Measurements from ENCODE around the gene IPO11. TPM values are rescaled to one million over a fixed set of nuclear protein-coding genes. Genes with fewer than 3 reads are reported as not detected.

IPO11 gene
- 10 to 100 TPM; 70.0 to 74.7 TPM for total RNA-seq
- polyA plus RNA-seq, result 9.9 TPM

GRCh38 chr5:62412549-62413329 is at the start of gene IPO11:
Gene IPO11, plus strand, starts transcription at chr5:62412763. Its CDS starts 24,517 bp downstream, at chr5:62437280.
- Histone ChIP-seq H3K4me3 (ENCODE audit: low read length) (peak within 1 kb of the TSS; percentile 84), H3K4me1 (ENCODE audit: insufficient read depth, low read length) (peaks cover 15% of the 10 kb centered on the region), H3K27ac (ENCODE audit: low read depth, low read length) (peak within 1 kb of the TSS; percentile 77), H3K9me3 (ENCODE audit: low read length) (no peaks in the 10 kb centered on the region), H3K36me3 (ENCODE audit: insufficient read depth, low read length) (no peaks in the 10 kb centered on the region), H3K27me3 (ENCODE audit: insufficient read depth, low read length, poor library complexity, severe bottlenecking) (no peaks in the 10 kb centered on the region)
- Mint-ChIP-seq H3K4me3 (peak within 1 kb of the TSS; percentile 85 to 95 (median 90)), H3K36me3 (peaks cover 0 to 12% (median 4%) of the 10 kb centered on the region in 3 donors), H3K4me1 (peaks cover 20 to 38% (median 30%) of the 10 kb centered on the region in 3 donors), H3K27me3 (no peaks in the 10 kb centered on the region), H3K27ac (peak within 1 kb of the TSS; percentile 85 to 96 (median 91)), H3K9me3 (no peaks in the 10 kb centered on the region)
- ChIA-PET POLR2A (interaction anchor here (0.6 to 3.7 kb wide), 3 partner anchors 10 to 93 kb away, joined by 3 to 38 read pairs (median 3); partner anchors contain the start of gene DIMT1), CTCF (interaction anchor here (1.9 kb wide), 1 partner anchor 9 kb away, joined by 8 read pairs; the partner anchor contains the start of gene DIMT1)
- peak; percentile 96 to 99 (median 98) for DNase-seq

- DNase-seq, result no peak
- POLR2A ChIA-PET, result no interaction called here
- Mint-ChIP-seq H3K9me3 (no peaks in the 10 kb centered on the region), H3K27me3 (no peaks in the 10 kb centered on the region), H3K36me3 (peaks cover 10 to 68% (median 16%) of the 10 kb centered on the region in 3 donors), H3K27ac (peak overlapping the region in 5 of 8 donors; percentile 4 to 75 (median 67)), H3K4me1 (peaks cover 10 to 18% (median 12%) of the 10 kb centered on the region in 3 donors), H3K4me3 (peak overlapping the region in 1 of 7 donors; percentile 7)
- Histone ChIP-seq H3K4me1 (ENCODE audit: insufficient read depth, low read length) (no peaks in the 10 kb centered on the region), H3K27ac (ENCODE audit: low read depth, low read length) (no peak overlapping the region), H3K27me3 (ENCODE audit: insufficient read depth, low read length, poor library complexity, severe bottlenecking) (no peaks in the 10 kb centered on the region), H3K9me3 (ENCODE audit: low read length) (no peaks in the 10 kb centered on the region), H3K4me3 (ENCODE audit: low read length) (no peak overlapping the region), H3K36me3 (ENCODE audit: insufficient read depth, low read length) (peaks cover 23% of the 10 kb centered on the region)
- CTCF ChIA-PET, result interaction anchor here (1.2 kb wide), 1 partner anchor 10 kb away, joined by 4 read pairs; no protein-coding TSS in a partner anchor
These were observed 43.5 kb upstream of the IPO11 start for GRCh38 chr5:62369039-62369438.

GRCh38 chr5:62371409-62371808 is 41.2 kb upstream of the IPO11 start:
- Mint-ChIP-seq H3K4me3 (no peak overlapping the region), H3K4me1 (peaks cover 10 to 15% (median 10%) of the 10 kb centered on the region in 3 donors), H3K27ac (peak overlapping the region in 2 of 8 donors; percentile 41 to 57), H3K27me3 (no peaks in the 10 kb centered on the region), H3K9me3 (no peaks in the 10 kb centered on the region), H3K36me3 (peaks cover 4 to 64% (median 14%) of the 10 kb centered on the region in 3 donors)
- DNase-seq, result no peak
- H3K27me3 ChIP-seq (ENCODE audit: insufficient read depth, low read length, poor library complexity, severe bottlenecking), result no peaks in the 10 kb centered on the region
- H3K36me3 ChIP-seq (ENCODE audit: insufficient read depth, low read length), result peaks cover 23% of the 10 kb centered on the region
- H3K4me1 ChIP-seq (ENCODE audit: insufficient read depth, low read length), result no peaks in the 10 kb centered on the region
- ChIA-PET CTCF (no interaction called here), POLR2A (no interaction called here)
- no peak overlapping the region for H3K4me3 ChIP-seq (ENCODE audit: low read length)
- no peak overlapping the region for H3K27ac ChIP-seq (ENCODE audit: low read depth, low read length)
- H3K9me3 ChIP-seq (ENCODE audit: low read length), result no peaks in the 10 kb centered on the region

- POLR2A ChIA-PET, result no interaction called here
- Mint-ChIP-seq H3K27ac (peak overlapping the region in 5 of 8 donors; percentile 28 to 87 (median 35)), H3K4me3 (no peak overlapping the region), H3K27me3 (no peaks in the 10 kb centered on the region), H3K9me3 (no peaks in the 10 kb centered on the region), H3K36me3 (peaks cover 4 to 66% (median 12%) of the 10 kb centered on the region in 3 donors), H3K4me1 (peaks cover 7 to 11% (median 10%) of the 10 kb centered on the region in 3 donors)
- no peak overlapping the region for H3K27ac ChIP-seq (ENCODE audit: low read depth, low read length)
- no peaks in the 10 kb centered on the region for H3K9me3 ChIP-seq (ENCODE audit: low read length)
- H3K4me3 ChIP-seq (ENCODE audit: low read length), result no peak overlapping the region
- H3K4me1 ChIP-seq (ENCODE audit: insufficient read depth, low read length), result no peaks in the 10 kb centered on the region
- CTCF ChIA-PET, result no interaction called here
- no peak for DNase-seq
- peaks cover 28% of the 10 kb centered on the region for H3K36me3 ChIP-seq (ENCODE audit: insufficient read depth, low read length)
- H3K27me3 ChIP-seq (ENCODE audit: insufficient read depth, low read length, poor library complexity, severe bottlenecking), result no peaks in the 10 kb centered on the region
These were observed 40.0 kb upstream of the IPO11 start for GRCh38 chr5:62372600-62372999.

GRCh38 chr5:62373382-62373781 is 39.2 kb upstream of the IPO11 start:
- Mint-ChIP-seq H3K27me3 (no peaks in the 10 kb centered on the region), H3K27ac (peak overlapping the region in 2 of 8 donors; percentile 57 to 76), H3K36me3 (peaks cover 4 to 71% (median 17%) of the 10 kb centered on the region in 3 donors), H3K4me3 (no peak overlapping the region), H3K9me3 (no peaks in the 10 kb centered on the region), H3K4me1 (peaks cover 7 to 11% (median 10%) of the 10 kb centered on the region in 3 donors)
- no peak overlapping the region for H3K4me3 ChIP-seq (ENCODE audit: low read length)
- POLR2A ChIA-PET, result no interaction called here
- H3K27ac ChIP-seq (ENCODE audit: low read depth, low read length), result no peak overlapping the region
- H3K4me1 ChIP-seq (ENCODE audit: insufficient read depth, low read length), result no peaks in the 10 kb centered on the region
- H3K9me3 ChIP-seq (ENCODE audit: low read length), result no peaks in the 10 kb centered on the region
- DNase-seq, result no peak
- no peaks in the 10 kb centered on the region for H3K27me3 ChIP-seq (ENCODE audit: insufficient read depth, low read length, poor library complexity, severe bottlenecking)
- CTCF ChIA-PET, result interaction anchor here (0.9 kb wide), 1 partner anchor 149 kb away, joined by 3 read pairs; no protein-coding TSS in a partner anchor
- peaks cover 36% of the 10 kb centered on the region for H3K36me3 ChIP-seq (ENCODE audit: insufficient read depth, low read length)

- POLR2A ChIA-PET, result no interaction called here
These were observed 38.5 kb upstream of the IPO11 start for GRCh38 chr5:62374090-62374489.

GRCh38 chr5:62375627-62376026 is 36.9 kb upstream of the IPO11 start:
- DNase-seq, result no peak
- POLR2A ChIA-PET, result no interaction called here
- H3K4me3 ChIP-seq (ENCODE audit: low read length), result no peak overlapping the region
- Mint-ChIP-seq H3K27ac (peak overlapping the region in 3 of 8 donors; percentile 17 to 50 (median 27)), H3K4me1 (peaks cover 3 to 5% (median 3%) of the 10 kb centered on the region in 3 donors), H3K27me3 (no peaks in the 10 kb centered on the region), H3K4me3 (no peak overlapping the region), H3K9me3 (no peaks in the 10 kb centered on the region), H3K36me3 (peaks cover 0 to 78% (median 20%) of the 10 kb centered on the region in 3 donors)
- no peak overlapping the region for H3K27ac ChIP-seq (ENCODE audit: low read depth, low read length)
- no peaks in the 10 kb centered on the region for H3K4me1 ChIP-seq (ENCODE audit: insufficient read depth, low read length)
- no peaks in the 10 kb centered on the region for H3K9me3 ChIP-seq (ENCODE audit: low read length)
- CTCF ChIA-PET, result no interaction called here
- H3K27me3 ChIP-seq (ENCODE audit: insufficient read depth, low read length, poor library complexity, severe bottlenecking), result no peaks in the 10 kb centered on the region
- peaks cover 51% of the 10 kb centered on the region for H3K36me3 ChIP-seq (ENCODE audit: insufficient read depth, low read length)

More at GRCh38 chr5:62374090-62374489, 38.5 kb upstream of the IPO11 start:
- Mint-ChIP-seq H3K4me3 (no peak overlapping the region), H3K27me3 (no peaks in the 10 kb centered on the region), H3K27ac (peak overlapping the region in 1 of 8 donors; percentile 50), H3K4me1 (peaks cover 6 to 8% (median 8%) of the 10 kb centered on the region in 3 donors), H3K9me3 (no peaks in the 10 kb centered on the region), H3K36me3 (peaks cover 1 to 74% (median 17%) of the 10 kb centered on the region in 3 donors)
- H3K36me3 ChIP-seq (ENCODE audit: insufficient read depth, low read length), result peaks cover 43% of the 10 kb centered on the region
- no peaks in the 10 kb centered on the region for H3K4me1 ChIP-seq (ENCODE audit: insufficient read depth, low read length)
- H3K9me3 ChIP-seq (ENCODE audit: low read length), result no peaks in the 10 kb centered on the region
- no peak overlapping the region for H3K4me3 ChIP-seq (ENCODE audit: low read length)
- CTCF ChIA-PET, result interaction anchor here (0.9 kb wide), 1 partner anchor 150 kb away, joined by 3 read pairs; no protein-coding TSS in a partner anchor
- H3K27ac ChIP-seq (ENCODE audit: low read depth, low read length), result no peak overlapping the region
- no peaks in the 10 kb centered on the region for H3K27me3 ChIP-seq (ENCODE audit: insufficient read depth, low read length, poor library complexity, severe bottlenecking)
- no peak for DNase-seq

GRCh38 chr5:62376064-62376463 is 36.5 kb upstream of the IPO11 start:
- Histone ChIP-seq H3K9me3 (ENCODE audit: low read length) (no peaks in the 10 kb centered on the region), H3K27ac (ENCODE audit: low read depth, low read length) (no peak overlapping the region), H3K27me3 (ENCODE audit: insufficient read depth, low read length, poor library complexity, severe bottlenecking) (no peaks in the 10 kb centered on the region), H3K4me3 (ENCODE audit: low read length) (no peak overlapping the region), H3K4me1 (ENCODE audit: insufficient read depth, low read length) (no peaks in the 10 kb centered on the region), H3K36me3 (ENCODE audit: insufficient read depth, low read length) (peaks cover 56% of the 10 kb centered on the region)
- POLR2A ChIA-PET, result no interaction called here
- no peaks in the 10 kb centered on the region for H3K9me3 Mint-ChIP-seq
- peak overlapping the region in 5 of 8 donors; percentile 17 to 89 (median 29) for H3K27ac Mint-ChIP-seq
- H3K27me3 Mint-ChIP-seq, result no peaks in the 10 kb centered on the region
- no peak for DNase-seq
- H3K4me1 Mint-ChIP-seq, result peaks cover 2 to 3% (median 2%) of the 10 kb centered on the region in 3 donors
- CTCF ChIA-PET, result no interaction called here
- peaks cover 0 to 79% (median 22%) of the 10 kb centered on the region in 3 donors for H3K36me3 Mint-ChIP-seq
- H3K4me3 Mint-ChIP-seq, result no peak overlapping the region
